HUDEP-2 (cell line): ENCODE data around the gene VGLL2.

Experiments used
- DNase-seq, 76 experiments: peaks; one replicate each; lab custom pipeline; 2025; ENCODE audit not compliant: unreplicated experiment in 76 of 76; lab: John Stamatoyannopoulos, UW

VGLL2 gene

DNA sequence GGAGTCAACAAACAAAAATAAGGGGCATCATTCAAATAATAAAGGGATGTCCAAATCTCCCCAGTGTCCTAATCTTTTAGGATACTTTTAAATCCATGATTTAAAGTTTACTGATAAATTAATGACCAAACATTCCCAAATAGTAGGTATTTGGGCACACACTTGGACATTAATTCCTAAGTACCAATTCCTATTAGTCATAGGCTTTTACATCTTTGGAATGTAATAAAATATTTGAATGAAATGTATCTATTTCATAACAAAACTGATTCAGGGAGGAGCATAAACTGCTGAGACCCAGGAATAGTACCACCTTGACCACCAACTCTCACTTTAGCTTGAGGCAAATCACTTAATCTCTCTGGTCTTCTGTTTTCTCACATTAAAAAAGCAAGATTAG, 44.3 kb downstream of the VGLL2 start:
- no peak for DNase-seq

DNA sequence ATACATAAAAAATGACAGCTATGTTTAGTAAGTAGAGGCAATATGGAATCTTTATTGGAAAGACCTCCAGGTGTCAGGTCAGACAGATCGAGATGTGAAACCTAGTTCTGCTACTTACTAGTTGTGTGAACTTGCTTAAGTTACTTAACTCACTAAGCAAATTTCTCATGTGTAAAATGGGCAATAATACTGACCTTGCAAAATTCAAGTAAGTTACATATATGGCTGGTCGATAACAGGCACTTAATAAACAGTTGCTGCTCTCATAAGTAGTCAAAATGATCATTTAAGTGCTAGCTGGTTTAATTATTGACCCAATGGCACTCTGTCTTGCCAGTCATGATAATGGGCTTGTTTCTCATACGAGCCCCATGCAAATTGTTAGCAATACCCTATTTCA, 46.0 kb downstream of the VGLL2 start:
- no peak for DNase-seq

DNA sequence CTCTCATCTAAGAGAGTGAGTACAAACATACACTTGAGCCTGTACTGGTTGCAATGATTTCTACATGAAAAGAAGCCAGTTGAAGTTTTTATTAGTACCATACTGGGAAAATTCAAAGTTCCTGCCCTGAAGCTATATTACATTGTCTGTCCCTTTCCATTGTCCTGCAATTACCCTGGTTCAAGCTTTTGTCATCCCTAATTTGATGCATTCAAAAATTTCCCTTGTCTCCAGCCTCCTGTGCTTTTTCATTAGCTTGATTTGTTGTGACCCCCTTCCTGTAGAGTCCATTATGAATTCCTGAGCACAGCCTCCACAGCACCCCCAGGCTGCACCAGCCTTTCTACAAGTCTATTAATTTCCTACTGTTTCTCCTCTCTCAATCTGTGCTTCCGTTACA, 46.4 kb downstream of the VGLL2 start:
- no peak for DNase-seq

DNA sequence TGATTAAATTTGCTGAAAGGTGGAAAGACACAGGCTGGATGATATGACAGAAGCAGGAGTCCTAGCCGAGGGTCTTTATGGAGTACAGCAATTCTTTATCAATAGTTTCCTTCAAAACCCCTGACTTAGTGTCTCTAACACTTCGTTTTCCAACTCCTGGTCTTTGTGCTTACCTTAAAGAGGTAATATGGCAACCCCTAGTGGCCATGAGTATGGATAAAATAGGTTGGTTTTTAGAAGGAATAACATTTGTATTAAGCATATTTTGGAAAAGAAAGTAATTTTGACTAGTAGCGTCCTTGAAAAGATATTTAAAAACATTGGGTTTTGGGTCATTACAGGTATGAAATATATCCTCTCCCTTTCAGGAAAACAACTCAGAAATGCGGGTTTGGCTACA, 51.9 kb downstream of the VGLL2 start:
- peak in 3 of 76 experiments; percentile 3 to 19 (median 13) for DNase-seq
